Activated effector memory CD4-positive, alpha-beta T cell treated with Interleukin-2 at 50 U/mL for 16 hours (primary cell): Measurements from ENCODE around the gene MYLK.
"Not testable (repeated sequence)": the region's sequence is repeated elsewhere in the genome, so short reads cannot be mapped to it uniquely, and the experiment has no call there.

Source experiments
- DNase-seq: peaks from one replicate; pipeline ENCODE4 v3.0.0-alpha.2; 2020

The MYLK gene, protein sequence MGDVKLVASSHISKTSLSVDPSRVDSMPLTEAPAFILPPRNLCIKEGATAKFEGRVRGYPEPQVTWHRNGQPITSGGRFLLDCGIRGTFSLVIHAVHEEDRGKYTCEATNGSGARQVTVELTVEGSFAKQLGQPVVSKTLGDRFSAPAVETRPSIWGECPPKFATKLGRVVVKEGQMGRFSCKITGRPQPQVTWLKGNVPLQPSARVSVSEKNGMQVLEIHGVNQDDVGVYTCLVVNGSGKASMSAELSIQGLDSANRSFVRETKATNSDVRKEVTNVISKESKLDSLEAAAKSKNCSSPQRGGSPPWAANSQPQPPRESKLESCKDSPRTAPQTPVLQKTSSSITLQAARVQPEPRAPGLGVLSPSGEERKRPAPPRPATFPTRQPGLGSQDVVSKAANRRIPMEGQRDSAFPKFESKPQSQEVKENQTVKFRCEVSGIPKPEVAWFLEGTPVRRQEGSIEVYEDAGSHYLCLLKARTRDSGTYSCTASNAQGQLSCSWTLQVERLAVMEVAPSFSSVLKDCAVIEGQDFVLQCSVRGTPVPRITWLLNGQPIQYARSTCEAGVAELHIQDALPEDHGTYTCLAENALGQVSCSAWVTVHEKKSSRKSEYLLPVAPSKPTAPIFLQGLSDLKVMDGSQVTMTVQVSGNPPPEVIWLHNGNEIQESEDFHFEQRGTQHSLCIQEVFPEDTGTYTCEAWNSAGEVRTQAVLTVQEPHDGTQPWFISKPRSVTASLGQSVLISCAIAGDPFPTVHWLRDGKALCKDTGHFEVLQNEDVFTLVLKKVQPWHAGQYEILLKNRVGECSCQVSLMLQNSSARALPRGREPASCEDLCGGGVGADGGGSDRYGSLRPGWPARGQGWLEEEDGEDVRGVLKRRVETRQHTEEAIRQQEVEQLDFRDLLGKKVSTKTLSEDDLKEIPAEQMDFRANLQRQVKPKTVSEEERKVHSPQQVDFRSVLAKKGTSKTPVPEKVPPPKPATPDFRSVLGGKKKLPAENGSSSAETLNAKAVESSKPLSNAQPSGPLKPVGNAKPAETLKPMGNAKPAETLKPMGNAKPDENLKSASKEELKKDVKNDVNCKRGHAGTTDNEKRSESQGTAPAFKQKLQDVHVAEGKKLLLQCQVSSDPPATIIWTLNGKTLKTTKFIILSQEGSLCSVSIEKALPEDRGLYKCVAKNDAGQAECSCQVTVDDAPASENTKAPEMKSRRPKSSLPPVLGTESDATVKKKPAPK (N-terminal part only)

GRCh38 chr3:123884203-123884831 is at the start of gene MYLK:
TSS of gene MYLK (minus strand) at chr3:123884332. CDS start at chr3:123793841, 90,491 bp downstream.
- no peak for DNase-seq

- DNase-seq, result no peak
Observed at GRCh38 chr3:123930445-123930844, 46.3 kb upstream of the MYLK start.

- no peak for DNase-seq
Observed at GRCh38 chr3:123929325-123929724, 45.2 kb upstream of the MYLK start.

- DNase-seq, result no peak
Observed at GRCh38 chr3:123926396-123926795, 42.3 kb upstream of the MYLK start.

GRCh38 chr3:123920868-123921267 is 36.7 kb upstream of the MYLK start:
- DNase-seq, result no peak

DNA sequence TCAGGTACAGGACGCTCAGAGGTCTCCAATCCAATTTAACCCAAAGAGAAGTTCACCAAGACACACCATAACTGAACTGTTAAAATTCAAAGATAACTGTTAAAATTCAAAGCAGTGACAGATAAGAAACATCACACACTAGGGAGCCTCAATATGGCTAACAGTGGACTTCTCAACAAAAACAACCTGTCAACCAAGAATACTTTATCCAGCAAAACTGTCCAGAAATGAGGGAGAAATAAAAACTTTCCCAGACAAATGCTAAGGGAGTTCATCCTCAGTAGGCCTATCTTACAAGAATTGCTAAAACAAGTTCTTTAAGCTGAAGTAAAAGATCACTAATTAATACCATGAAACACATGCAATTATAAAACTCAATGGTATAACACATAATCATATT is 36.3 kb upstream of the MYLK start:
- no peak for DNase-seq

GRCh38 chr3:123919353-123919752 is 35.2 kb upstream of the MYLK start:
- no peak for DNase-seq

GRCh38 chr3:123914829-123915228 is 30.7 kb upstream of the MYLK start:
- no peak for DNase-seq

- DNase-seq, result no peak
Observed at GRCh38 chr3:123909785-123910184, 25.7 kb upstream of the MYLK start.

- no peak for DNase-seq
Observed at GRCh38 chr3:123907720-123908119, 23.6 kb upstream of the MYLK start.

GRCh38 chr3:123899300-123899865 is 15.3 kb upstream of the MYLK start:
- no peak for DNase-seq

- DNase-seq, result no peak
Observed at GRCh38 chr3:123893012-123893411, 8.9 kb upstream of the MYLK start.

GRCh38 chr3:123892195-123892594 is 8.1 kb upstream of the MYLK start:
- DNase-seq, result no peak

DNA sequence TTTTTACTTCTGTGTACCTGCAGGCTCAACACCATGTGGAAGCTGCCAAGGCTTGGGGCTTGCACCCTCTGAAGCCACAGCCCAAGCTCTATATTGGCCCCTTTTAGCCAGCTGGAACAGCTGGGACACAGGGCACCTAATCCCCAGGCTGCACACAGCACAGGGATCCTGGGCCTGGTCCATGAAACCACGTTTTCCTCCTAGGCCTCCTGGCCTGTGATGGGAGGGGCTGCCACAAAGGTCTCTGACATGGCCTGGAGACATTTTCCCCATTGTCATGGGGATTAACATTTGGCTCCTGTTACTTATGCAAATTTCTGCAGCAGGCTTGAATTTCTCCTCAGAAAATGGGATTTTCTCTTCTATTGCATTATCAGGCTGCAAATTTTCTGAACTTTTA is 6.9 kb upstream of the MYLK start:
- not testable (repeated sequence) for DNase-seq

DNA sequence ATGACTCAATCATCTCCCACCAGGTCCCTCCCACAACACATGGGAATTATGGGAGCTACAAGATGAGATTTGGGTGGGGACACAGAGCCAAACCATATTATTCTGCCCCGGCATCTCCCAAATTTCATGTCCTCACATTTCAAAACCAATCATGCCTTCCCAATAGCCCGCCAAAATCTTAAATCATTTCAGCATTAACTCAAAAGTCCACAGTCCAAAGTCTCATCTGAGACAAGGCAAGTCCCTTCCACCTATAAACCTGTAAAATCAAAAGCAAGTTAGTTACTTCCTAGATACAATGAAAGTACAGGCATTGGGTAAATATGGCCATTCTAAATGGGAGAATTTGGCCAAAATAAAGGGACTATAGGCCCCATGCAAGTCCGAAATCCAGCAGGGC is 6.0 kb upstream of the MYLK start:
- not testable (repeated sequence) for DNase-seq

DNA sequence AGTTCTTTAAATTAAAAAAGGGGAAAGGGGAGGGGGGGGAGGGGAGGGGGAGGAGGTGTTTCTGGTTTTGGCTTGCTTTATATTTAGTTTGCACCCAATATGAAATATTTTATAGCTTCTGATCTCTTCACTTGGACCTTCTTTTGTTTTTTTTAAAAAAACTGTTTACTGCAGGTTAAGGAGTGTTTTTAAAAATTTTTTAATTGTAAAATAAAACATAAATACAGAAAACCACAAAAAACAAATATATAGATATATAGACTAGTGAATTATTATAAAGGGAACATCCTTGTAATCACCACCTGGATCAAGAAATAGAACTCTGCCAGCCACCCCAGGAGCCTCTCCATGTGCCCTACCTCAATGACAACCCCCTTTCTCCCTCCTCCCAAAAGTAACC is 861 bp upstream of the MYLK start:
- no peak for DNase-seq

- DNase-seq, result no peak
Observed at GRCh38 chr3:123883701-123884202, 380 bp downstream of the MYLK start.

GRCh38 chr3:123883111-123883510 is 1.0 kb downstream of the MYLK start:
- DNase-seq, result no peak

GRCh38 chr3:123881771-123882170 is 2.4 kb downstream of the MYLK start:
- no peak for DNase-seq

GRCh38 chr3:123880998-123881561 is 3.1 kb downstream of the MYLK start:
- no peak for DNase-seq

- no peak for DNase-seq
Observed at GRCh38 chr3:123878807-123879206, 5.3 kb downstream of the MYLK start.

DNA sequence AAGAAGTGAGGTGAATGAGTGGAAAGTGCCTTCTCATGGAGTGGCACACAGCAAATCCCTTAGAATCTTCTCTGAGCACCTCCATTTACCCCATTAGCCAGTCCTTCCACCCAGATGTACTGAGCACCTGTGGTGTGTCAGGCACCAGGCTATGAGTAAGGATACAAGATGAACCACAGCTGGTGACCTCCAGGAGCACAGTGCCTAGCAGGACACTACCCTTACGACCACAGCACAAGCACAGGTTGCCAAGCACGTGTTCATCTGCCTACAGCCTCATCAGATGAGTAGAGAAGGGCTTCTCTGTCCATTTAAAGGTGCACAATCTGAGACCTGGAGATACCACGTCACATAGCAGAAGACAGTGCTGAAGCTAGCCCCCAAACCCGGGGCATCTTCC is 6.2 kb downstream of the MYLK start:
- no peak for DNase-seq
